ENCODE results near the gene PDGFRB.

Gene PDGFRB

GRCh38 chr5:150065346-150065745 is 90.3 kb downstream of the PDGFRB start:
- Histone ChIP-seq H3K27me3 (ENCODE audit: low read depth) (no peaks in the 10 kb centered on the region), H3K4me1 (no peaks in the 10 kb centered on the region), H3K36me3 (replicated peaks) (no peaks in the 10 kb centered on the region), H3K9me3 (no peaks in the 10 kb centered on the region), H3K4me3 (no peak overlapping the region)
- in situ Hi-C loops (cut with MboI; ENCODE audit: low sequenced_read_pairs): no loop called here
- no peak for DNase-seq (ENCODE audit: low spot score in 2 of 2)

- Histone ChIP-seq H3K27me3 (ENCODE audit: low read depth) (no peaks in the 10 kb centered on the region), H3K36me3 (replicated peaks) (no peaks in the 10 kb centered on the region), H3K4me3 (no peak overlapping the region), H3K4me1 (no peaks in the 10 kb centered on the region), H3K9me3 (no peaks in the 10 kb centered on the region)
- in situ Hi-C loops (cut with MboI; ENCODE audit: low sequenced_read_pairs): no loop called here
- no peak for DNase-seq (ENCODE audit: low spot score in 2 of 2)
Measured at GRCh38 chr5:150064681-150065220, 90.9 kb downstream of the PDGFRB start.
